Lower leg skin (tissue), 3 donors: ENCODE results near the gene DTNB.

Source experiments
- CTCF ChIP-seq, 3 donors: fragments of 450-650 bp; IDR thresholded peaks; one replicate each; pipeline ENCODE4 v1.5.1; 2016; ENCODE audit warnings: antibody characterized with exemption in 3 of 3, mild to moderate bottlenecking in 3 of 3, moderate library complexity in 2 of 3
- POLR2A ChIP-seq, 2 donors: fragments of 450-650 bp; IDR thresholded peaks; one replicate each; pipeline ENCODE4 v1.6.1; 2016 to 2017; ENCODE audit warnings: antibody characterized with exemption in 2 of 2, mild to moderate bottlenecking in 1 of 2, moderate library complexity in 1 of 2

GRCh38 chr2:25419678-25420242 is 253.6 kb downstream of the DTNB start:
- TF ChIP-seq CTCF (IDR thresholded peaks at IDR 0.05) (no peak), POLR2A (IDR thresholded peaks at IDR 0.05) (no peak)
